MM.1S (cell line): ENCODE results near the gene SAMD4A.

Experiments used
- EZH2 ChIP-seq: fragments of 300-600 bp; sonication (generic); optimal IDR thresholded peaks from 2 replicates; pipeline ENCODE3; 2017; ENCODE audit warnings: low read depth, mild to moderate bottlenecking, antibody characterized with exemption, low read length, mixed read lengths
- TF ChIP-seq, protein P1 (sequence below): fragments of 300-600 bp; sonication (generic); IDR thresholded peaks from 2 replicates; pipeline ENCODE4 v1.5.1; 2016; ENCODE audit warnings: antibody characterized with exemption, low read length, mixed read lengths

DNA sequence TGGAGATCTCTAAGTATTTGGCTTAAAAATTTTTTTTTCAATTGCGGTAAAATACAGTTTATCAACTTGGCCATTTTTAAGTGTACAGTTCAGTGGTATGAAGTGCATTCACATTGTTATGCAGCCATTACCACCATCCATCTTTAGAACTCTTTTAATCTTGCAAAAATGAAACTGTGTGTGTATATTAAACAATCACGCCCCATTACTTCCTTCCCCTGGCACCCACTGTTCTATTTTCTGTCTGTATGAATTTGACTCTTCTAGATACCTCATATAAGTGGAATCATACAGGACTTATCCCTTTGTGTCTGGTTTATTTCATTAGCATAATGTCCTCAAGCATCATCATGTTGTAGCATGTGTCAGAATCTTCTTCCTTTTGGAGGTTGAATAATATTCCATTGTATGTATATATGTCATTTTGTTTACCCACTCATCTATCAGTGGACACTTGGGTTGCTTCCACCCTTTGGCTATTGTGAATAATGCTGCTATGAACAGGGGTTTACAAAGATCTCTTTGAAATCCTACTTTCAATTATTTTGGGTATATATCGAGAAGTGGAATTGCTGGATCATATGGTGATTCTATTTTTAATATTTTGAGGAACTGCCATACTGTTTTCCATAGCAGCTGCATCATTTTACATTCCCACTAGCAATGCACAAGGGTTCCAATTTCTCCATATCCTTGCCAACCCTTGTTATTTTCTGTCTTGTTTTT, 62.9 kb downstream of the SAMD4A start:
- TF ChIP-seq, protein P1, sequence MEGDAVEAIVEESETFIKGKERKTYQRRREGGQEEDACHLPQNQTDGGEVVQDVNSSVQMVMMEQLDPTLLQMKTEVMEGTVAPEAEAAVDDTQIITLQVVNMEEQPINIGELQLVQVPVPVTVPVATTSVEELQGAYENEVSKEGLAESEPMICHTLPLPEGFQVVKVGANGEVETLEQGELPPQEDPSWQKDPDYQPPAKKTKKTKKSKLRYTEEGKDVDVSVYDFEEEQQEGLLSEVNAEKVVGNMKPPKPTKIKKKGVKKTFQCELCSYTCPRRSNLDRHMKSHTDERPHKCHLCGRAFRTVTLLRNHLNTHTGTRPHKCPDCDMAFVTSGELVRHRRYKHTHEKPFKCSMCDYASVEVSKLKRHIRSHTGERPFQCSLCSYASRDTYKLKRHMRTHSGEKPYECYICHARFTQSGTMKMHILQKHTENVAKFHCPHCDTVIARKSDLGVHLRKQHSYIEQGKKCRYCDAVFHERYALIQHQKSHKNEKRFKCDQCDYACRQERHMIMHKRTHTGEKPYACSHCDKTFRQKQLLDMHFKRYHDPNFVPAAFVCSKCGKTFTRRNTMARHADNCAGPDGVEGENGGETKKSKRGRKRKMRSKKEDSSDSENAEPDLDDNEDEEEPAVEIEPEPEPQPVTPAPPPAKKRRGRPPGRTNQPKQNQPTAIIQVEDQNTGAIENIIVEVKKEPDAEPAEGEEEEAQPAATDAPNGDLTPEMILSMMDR, result no peak
- no peak for TF ChIP-seq EZH2
